Sigmoid colon (tissue), 7 donors: ENCODE measurements around the gene DIAPH2. TPM values are rescaled to one million over a fixed set of nuclear protein-coding genes. Genes with fewer than 3 reads are reported as not detected.
A peak's percentile ranks its signal among the peaks of the same experiment; 100 is the strongest.

Experiments used
- DNase-seq: peaks from one replicate; pipeline ENCODE4 v3.0.0-alpha.2; 2019
- H3K27ac ChIP-seq, 4 donors: fragments of 200-600 bp; sonication (generic); one replicate each; pipeline ENCODE4 v1.5.1; 2016 to 2019; ENCODE audit warnings: mild to moderate bottlenecking in 1 of 4
- H3K27me3 ChIP-seq, 3 donors: fragments of 200-600 bp; sonication (generic); one replicate each; pipeline ENCODE4 v1.5.1; 2019; ENCODE audit warnings: mild to moderate bottlenecking in 1 of 3
- H3K36me3 ChIP-seq, 4 donors: fragments of 200-600 bp; sonication (generic); one replicate each; pipeline ENCODE4 v1.5.1; 2016 to 2019
- H3K4me1 ChIP-seq, 4 donors: fragments of 200-600 bp; sonication (generic); one replicate each; pipeline ENCODE4 v1.5.1; 2017 to 2019
- H3K4me3 ChIP-seq, 4 donors: fragments of 200-600 bp; sonication (generic); one replicate each; pipeline ENCODE4 v1.5.1; 2017 to 2019; ENCODE audit warnings: mild to moderate bottlenecking in 2 of 4, moderate library complexity in 1 of 4
- H3K9me3 ChIP-seq, 4 donors: fragments of 200-600 bp in 3 of 4; sonication (generic) in 3 of 4; one replicate each; pipeline versions ENCODE4 v1.5.1 to v1.6.1; 2013 to 2019
- EP300 ChIP-seq, 4 donors: sonication (generic); formaldehyde crosslinking; IDR thresholded peaks; one replicate each; pipeline ENCODE4 v1.6.1; 2017; ENCODE audit warnings: antibody characterized with exemption in 4 of 4
- POLR2A ChIP-seq, 2 donors: fragments of 450-650 bp; IDR thresholded peaks; one replicate each; pipeline ENCODE4 v1.6.1; 2016; ENCODE audit warnings: antibody characterized with exemption in 2 of 2, mild to moderate bottlenecking in 2 of 2, moderate library complexity in 2 of 2
- POLR2AphosphoS5 ChIP-seq, 4 donors: sonication (generic); formaldehyde crosslinking; IDR thresholded peaks; one replicate each; pipeline ENCODE4 v1.6.1; 2017; ENCODE audit warnings: antibody characterized with exemption in 4 of 4
- WGBS, 2 donors: extraction: QIAGEN DNeasy Blood & Tissue Kit; methylation state at CpG; one replicate each; pipeline ENCODE4 v1.1.7; 2013; 5-methylcytosine and 5-hydroxymethylcytosine counted together
- intact Hi-C: fragments of 100-400 bp; cut with DNase I; formaldehyde crosslinking; loops from one replicate; pipeline ENCODE4 v1.15.1; 2023
- polyA plus RNA-seq, 3 donors: library from polyadenylated mRNA; stranded (reverse); fragments of 200-250 nt; gene quantifications; one replicate each; pipeline ENCODE4 v1.2.3, GENCODE V29; 2013
- total RNA-seq, 4 donors: library from RNA; depleted of rRNA; stranded (reverse); fragments of >200 nt; gene quantifications; one replicate each; pipeline ENCODE4 v1.1.0, GENCODE V29; 2016
- TF ChIP-seq, protein P1 (sequence below), 4 experiments: fragments of 450-650 bp in 3 of 4; fragments of 200-600 bp in 1 of 4; IDR thresholded peaks; one replicate each; pipeline ENCODE4 v1.5.1; 2016 to 2019; ENCODE audit warnings: antibody characterized with exemption in 4 of 4, mild to moderate bottlenecking in 3 of 4, moderate library complexity in 2 of 4
- donor health status: healthy with polysubstance abuse.
- donor health status: Bipolar disorder and iron deficiency.
- donor health status: healthy.

The DIAPH2 gene
- total and polyA plus RNA-seq, 7 donors = 6.6 to 31.3 (median 21.7) TPM

GRCh38 chrX:97553833-97554232 lies 869.2 kb downstream of the DIAPH2 start:
- TF ChIP-seq EP300 (IDR thresholded peaks at IDR 0.05) = no peak
- TF ChIP-seq POLR2AphosphoS5 (IDR thresholded peaks at IDR 0.05) = no peak
- TF ChIP-seq, protein P1, sequence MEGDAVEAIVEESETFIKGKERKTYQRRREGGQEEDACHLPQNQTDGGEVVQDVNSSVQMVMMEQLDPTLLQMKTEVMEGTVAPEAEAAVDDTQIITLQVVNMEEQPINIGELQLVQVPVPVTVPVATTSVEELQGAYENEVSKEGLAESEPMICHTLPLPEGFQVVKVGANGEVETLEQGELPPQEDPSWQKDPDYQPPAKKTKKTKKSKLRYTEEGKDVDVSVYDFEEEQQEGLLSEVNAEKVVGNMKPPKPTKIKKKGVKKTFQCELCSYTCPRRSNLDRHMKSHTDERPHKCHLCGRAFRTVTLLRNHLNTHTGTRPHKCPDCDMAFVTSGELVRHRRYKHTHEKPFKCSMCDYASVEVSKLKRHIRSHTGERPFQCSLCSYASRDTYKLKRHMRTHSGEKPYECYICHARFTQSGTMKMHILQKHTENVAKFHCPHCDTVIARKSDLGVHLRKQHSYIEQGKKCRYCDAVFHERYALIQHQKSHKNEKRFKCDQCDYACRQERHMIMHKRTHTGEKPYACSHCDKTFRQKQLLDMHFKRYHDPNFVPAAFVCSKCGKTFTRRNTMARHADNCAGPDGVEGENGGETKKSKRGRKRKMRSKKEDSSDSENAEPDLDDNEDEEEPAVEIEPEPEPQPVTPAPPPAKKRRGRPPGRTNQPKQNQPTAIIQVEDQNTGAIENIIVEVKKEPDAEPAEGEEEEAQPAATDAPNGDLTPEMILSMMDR (IDR thresholded peaks at IDR 0.05) = no peak
- no peak for TF ChIP-seq POLR2A (IDR thresholded peaks at IDR 0.05)
- Histone ChIP-seq H3K27me3 (no peaks in the 10 kb centered on the region), H3K4me3 (no peak overlapping the region), H3K4me1 (no peaks in the 10 kb centered on the region), H3K36me3 (no peaks in the 10 kb centered on the region), H3K9me3 (no peaks in the 10 kb centered on the region), H3K27ac (no peak overlapping the region)
- intact Hi-C loops = no loop called here
- 96% methylated on average over 2 of the region's 2 CpGs for WGBS, 2 donors
- no peak for DNase-seq

- H3K4me1 ChIP-seq = no peaks in the 10 kb centered on the region
- H3K27ac ChIP-seq = no peak overlapping the region
- no peaks in the 10 kb centered on the region for H3K27me3 ChIP-seq
- DNase-seq = no peak
- H3K4me3 ChIP-seq = no peak overlapping the region
- no peaks in the 10 kb centered on the region for H3K36me3 ChIP-seq
- 96 to 98% methylated on average over 3 of the region's 3 CpGs for WGBS, 2 donors
- intact Hi-C loops = no loop called here
- H3K9me3 ChIP-seq = no peaks in the 10 kb centered on the region
- no peak for TF ChIP-seq POLR2AphosphoS5 (IDR thresholded peaks at IDR 0.05)
- TF ChIP-seq EP300 (IDR thresholded peaks at IDR 0.05) = no peak
- TF ChIP-seq, protein P1 (IDR thresholded peaks at IDR 0.05) = no peak
- TF ChIP-seq POLR2A (IDR thresholded peaks at IDR 0.05) = no peak
Measured at GRCh38 chrX:97556359-97556758, 871.7 kb downstream of the DIAPH2 start.

DNA sequence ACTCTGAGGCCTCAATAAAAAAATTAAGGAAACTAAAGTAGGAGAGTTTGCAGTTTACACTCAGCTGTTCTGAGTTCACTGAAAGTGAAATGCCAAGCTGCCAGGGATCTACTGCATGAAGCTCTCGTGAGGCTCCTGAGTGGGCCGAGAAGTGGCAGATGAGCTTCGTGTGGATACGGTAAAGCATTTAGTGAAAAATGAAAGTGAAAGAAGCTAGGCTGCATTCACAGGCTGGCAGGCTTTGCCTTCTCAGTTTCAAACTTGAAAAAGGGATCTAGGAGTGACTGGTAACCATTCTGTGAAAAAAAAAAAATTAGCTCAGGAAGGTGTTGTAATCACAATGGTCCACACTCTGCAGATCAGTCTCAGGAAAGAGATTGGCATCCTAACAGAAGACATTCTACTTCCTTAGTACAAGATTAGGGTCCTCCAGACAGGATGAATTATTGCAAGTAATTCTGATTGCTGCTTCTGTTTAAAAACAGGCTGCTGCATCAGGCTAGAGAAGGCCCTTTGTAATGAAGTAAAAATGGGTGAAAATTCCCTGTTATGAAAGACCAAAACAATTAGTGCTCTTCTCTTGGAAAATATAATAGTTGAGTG lies 879.0 kb downstream of the DIAPH2 start:
- Histone ChIP-seq H3K4me1 (peaks cover 0 to 8% (median 3%) of the 10 kb centered on the region in 4 donors), H3K4me3 (peak overlapping the region; percentile 12 to 32 (median 26)), H3K27me3 (no peaks in the 10 kb centered on the region), H3K9me3 (no peaks in the 10 kb centered on the region), H3K27ac (peak overlapping the region; percentile 10 to 67 (median 57)), H3K36me3 (no peaks in the 10 kb centered on the region)
- 0% methylated on average over 4 of the region's 4 CpGs for WGBS, 2 donors
- DNase-seq = peak; percentile 65
- TF ChIP-seq, protein P1 (IDR thresholded peaks at IDR 0.05) = no peak
- TF ChIP-seq EP300 (IDR thresholded peaks at IDR 0.05) = no peak
- TF ChIP-seq POLR2A (IDR thresholded peaks at IDR 0.05) = no peak
- TF ChIP-seq POLR2AphosphoS5 (IDR thresholded peaks at IDR 0.05) = no peak
- intact Hi-C loops = no loop called here

- H3K36me3 ChIP-seq = no peaks in the 10 kb centered on the region
- no peaks in the 10 kb centered on the region for H3K27me3 ChIP-seq
- 92 to 93% methylated on average over 2 of the region's 2 CpGs for WGBS, 2 donors
- H3K27ac ChIP-seq = peak overlapping the region in 2 of 4 donors; percentile 53 to 67
- intact Hi-C loops = no loop called here
- H3K4me3 ChIP-seq = no peak overlapping the region
- no peak for DNase-seq
- peaks cover 0 to 8% (median 3%) of the 10 kb centered on the region in 4 donors for H3K4me1 ChIP-seq
- TF ChIP-seq POLR2AphosphoS5 (IDR thresholded peaks at IDR 0.05) (no peak), EP300 (IDR thresholded peaks at IDR 0.05) (no peak), POLR2A (IDR thresholded peaks at IDR 0.05) (no peak)
- TF ChIP-seq, protein P1 (IDR thresholded peaks at IDR 0.05) = no peak
- H3K9me3 ChIP-seq = no peaks in the 10 kb centered on the region
Measured at GRCh38 chrX:97564496-97564895, 879.9 kb downstream of the DIAPH2 start.

GRCh38 chrX:97587171-97587570 lies 902.5 kb downstream of the DIAPH2 start:
- Histone ChIP-seq H3K4me1 (no peaks in the 10 kb centered on the region), H3K9me3 (no peaks in the 10 kb centered on the region), H3K27ac (no peak overlapping the region), H3K36me3 (no peaks in the 10 kb centered on the region), H3K27me3 (no peaks in the 10 kb centered on the region), H3K4me3 (no peak overlapping the region)
- WGBS, 2 donors = 96 to 97% methylated on average over 5 of the region's 5 CpGs
- DNase-seq = no peak
- no peak for TF ChIP-seq EP300 (IDR thresholded peaks at IDR 0.05)
- intact Hi-C loops = no loop called here
